Uterus (tissue), 4 donors: ENCODE data around the gene SAP30BP. TPM values are rescaled to one million over a fixed set of nuclear protein-coding genes. Genes with fewer than 3 reads are reported as not detected.

Experiments
- DNase-seq, 2 donors: peaks; one replicate each; pipeline ENCODE4 v3.0.0-alpha.2; 2019 to 2020
- H3K27ac ChIP-seq, 2 donors: fragments of 200-600 bp; sonication (generic); 1 replicate in 1 of 2; 2 replicates in 1 of 2; pipeline ENCODE4 v1.5.1; 2016 to 2018
- H3K27me3 ChIP-seq, 2 donors: fragments of 200-600 bp; sonication (generic); one replicate each; pipeline ENCODE4 v1.5.1; 2018 to 2019; ENCODE audit warnings: control low read depth in 1 of 2
- H3K36me3 ChIP-seq, 2 donors: fragments of 200-600 bp; sonication (generic); one replicate each; pipeline ENCODE4 v1.5.1; 2019; ENCODE audit warnings: control low read depth in 1 of 2
- H3K4me1 ChIP-seq, 2 donors: fragments of 200-600 bp; sonication (generic); one replicate each; pipeline ENCODE4 v1.5.1; 2018 to 2019; ENCODE audit warnings: control low read depth in 1 of 2
- H3K4me3 ChIP-seq, 2 donors: fragments of 200-600 bp; sonication (generic); 1 replicate in 1 of 2; 2 replicates in 1 of 2; pipeline ENCODE4 v1.5.1; 2018 to 2019; ENCODE audit warnings: mild to moderate bottlenecking in 1 of 2
- H3K9me3 ChIP-seq, 2 donors: fragments of 200-600 bp; sonication (generic); one replicate each; pipeline ENCODE4 v1.5.1; 2019; ENCODE audit warnings: control low read depth in 1 of 2
- CTCF ChIP-seq, 4 experiments: fragments of 200-600 bp in 2 of 4; fragments of 450-650 bp in 2 of 4; sonication (generic) in 2 of 4; IDR thresholded peaks; one replicate each; pipeline ENCODE4 v1.5.1; 2016 to 2019; ENCODE audit warnings: antibody characterized with exemption in 4 of 4, mild to moderate bottlenecking in 2 of 4, moderate library complexity in 1 of 4
- POLR2A ChIP-seq, 2 donors: fragments of 450-650 bp; IDR thresholded peaks; one replicate each; pipeline ENCODE4 v1.6.1; 2016; ENCODE audit warnings: antibody characterized with exemption in 2 of 2, mild to moderate bottlenecking in 1 of 2, moderate library complexity in 1 of 2
- intact Hi-C: fragments of 100-400 bp; cut with DNase I; formaldehyde crosslinking; loops from one replicate; pipeline ENCODE4 v1.15.1; 2023; ENCODE audit warnings: low total_unique reads
- total RNA-seq, 4 donors: library from RNA; depleted of rRNA in 3 of 4; stranded (reverse); fragments of >200 nt in 3 of 4; gene quantifications; one replicate each; pipeline versions ENCODE4 v1.1.0 to v1.2.4, GENCODE V29; 2014 to 2023
- donor health status: DM: yes; HTN: yes; CAD: no.

The SAP30BP gene
- total RNA-seq, 4 donors from 2014 or later, result 14.1 to 87.7 (median 64.7) TPM

- Histone ChIP-seq H3K27me3 (no peaks in the 10 kb centered on the region), H3K9me3 (no peaks in the 10 kb centered on the region), H3K36me3 (no peaks in the 10 kb centered on the region), H3K4me1 (no peaks in the 10 kb centered on the region), H3K4me3 (no peak overlapping the region), H3K27ac (no peak overlapping the region)
- TF ChIP-seq POLR2A (IDR thresholded peaks at IDR 0.05) (no peak), CTCF (IDR thresholded peaks at IDR 0.05) (peak in 2 of 4 experiments; percentile 17 to 41)
- intact Hi-C loops, result no loop called here
- DNase-seq, result no peak
Measured at GRCh38 chr17:75625813-75626486, 41.2 kb upstream of the SAP30BP start.

- no peaks in the 10 kb centered on the region for H3K9me3 ChIP-seq
- no peaks in the 10 kb centered on the region for H3K27me3 ChIP-seq
- no peak overlapping the region for H3K27ac ChIP-seq
- no peak overlapping the region for H3K4me3 ChIP-seq
- intact Hi-C loops, result no loop called here
- no peak for DNase-seq
- H3K36me3 ChIP-seq, result no peaks in the 10 kb centered on the region
- H3K4me1 ChIP-seq, result no peaks in the 10 kb centered on the region
- TF ChIP-seq POLR2A (IDR thresholded peaks at IDR 0.05) (no peak), CTCF (IDR thresholded peaks at IDR 0.05) (no peak)
Measured at GRCh38 chr17:75626496-75627038, 40.6 kb upstream of the SAP30BP start.

GRCh38 chr17:75627094-75627493 lies 40.0 kb upstream of the SAP30BP start:
- Histone ChIP-seq H3K27me3 (no peaks in the 10 kb centered on the region), H3K36me3 (no peaks in the 10 kb centered on the region), H3K4me3 (no peak overlapping the region), H3K27ac (no peak overlapping the region), H3K4me1 (no peaks in the 10 kb centered on the region), H3K9me3 (no peaks in the 10 kb centered on the region)
- TF ChIP-seq CTCF (IDR thresholded peaks at IDR 0.05) (no peak), POLR2A (IDR thresholded peaks at IDR 0.05) (no peak)
- intact Hi-C loops, result no loop called here
- DNase-seq, result no peak

- peaks cover 0 to 4% of the 10 kb centered on the region in 2 donors for H3K4me1 ChIP-seq
- no peak for DNase-seq
- no peaks in the 10 kb centered on the region for H3K27me3 ChIP-seq
- no peak overlapping the region for H3K27ac ChIP-seq
- no peaks in the 10 kb centered on the region for H3K9me3 ChIP-seq
- no peak overlapping the region for H3K4me3 ChIP-seq
- H3K36me3 ChIP-seq, result no peaks in the 10 kb centered on the region
- intact Hi-C loops, result no loop called here
- no peak for TF ChIP-seq POLR2A (IDR thresholded peaks at IDR 0.05)
- no peak for TF ChIP-seq CTCF (IDR thresholded peaks at IDR 0.05)
Measured at GRCh38 chr17:75628425-75628824, 38.7 kb upstream of the SAP30BP start.

- no peaks in the 10 kb centered on the region for H3K36me3 ChIP-seq
- peaks cover 0 to 6% of the 10 kb centered on the region in 2 donors for H3K4me1 ChIP-seq
- DNase-seq, result no peak
- TF ChIP-seq POLR2A (IDR thresholded peaks at IDR 0.05) (no peak), CTCF (IDR thresholded peaks at IDR 0.05) (no peak)
- H3K9me3 ChIP-seq, result no peaks in the 10 kb centered on the region
- intact Hi-C loops, result no loop called here
- no peak overlapping the region for H3K27ac ChIP-seq
- H3K27me3 ChIP-seq, result no peaks in the 10 kb centered on the region
- H3K4me3 ChIP-seq, result no peak overlapping the region
Measured at GRCh38 chr17:75629157-75629556, 38.0 kb upstream of the SAP30BP start.
